Heart right ventricle (tissue), 16 donors: ENCODE results near the gene EMP2. TPM values are rescaled to one million over a fixed set of nuclear protein-coding genes. Genes with fewer than 3 reads are reported as not detected.
"Not testable (repeated sequence)": the region's sequence is repeated elsewhere in the genome, so short reads cannot be mapped to it uniquely, and the experiment has no call there.

Experiments
- ATAC-seq, 8 donors: fragments of 200-7000 bp; cut with Tn5 transposase; one replicate each; pipeline ENCODE4 v1.9.1; 2020; ENCODE audit warnings: mild to moderate bottlenecking in 8 of 8, moderate library complexity in 8 of 8, moderate number of reproducible peaks in 1 of 8
- DNase-seq, 2 donors: peaks; one replicate each; pipeline ENCODE4 v3.0.0-alpha.2; 2020
- H3K27ac ChIP-seq, 10 donors: fragments of 200-600 bp; sonication (generic) in 2 of 10; one replicate each; pipeline versions ENCODE4 v1.5.0 to v1.8.0; 2020 to 2022; ENCODE audit warnings: mild to moderate bottlenecking in 3 of 10
- H3K27me3 ChIP-seq, 7 donors: fragments of 200-600 bp; one replicate each; pipeline ENCODE4 v1.8.0; 2021 to 2022; ENCODE audit warnings: mild to moderate bottlenecking in 2 of 7
- H3K36me3 ChIP-seq, 9 donors: fragments of 200-600 bp; sonication (generic) in 1 of 9; one replicate each; pipeline versions ENCODE4 v1.5.0 to v1.8.0; 2020 to 2022; ENCODE audit warnings: mild to moderate bottlenecking in 2 of 9
- H3K4me1 ChIP-seq, 9 donors: fragments of 200-600 bp; sonication (generic) in 1 of 9; one replicate each; pipeline versions ENCODE4 v1.5.0 to v1.8.0; 2020 to 2022; ENCODE audit warnings: mild to moderate bottlenecking in 4 of 9
- H3K4me3 ChIP-seq, 10 donors: fragments of 200-600 bp; sonication (generic) in 2 of 10; one replicate each; pipeline versions ENCODE4 v1.5.0 to v1.8.0; 2020 to 2022; ENCODE audit warnings: mild to moderate bottlenecking in 7 of 10, moderate library complexity in 2 of 10
- H3K9me3 ChIP-seq, 11 donors: fragments of 200-600 bp in 10 of 11; sonication (generic) in 2 of 11; one replicate each; pipeline versions ENCODE4 v1.5.0 to v1.8.0; 2013 to 2022; ENCODE audit warnings: mild to moderate bottlenecking in 2 of 11, control low read depth in 1 of 11, moderate library complexity in 1 of 11
- CTCF ChIP-seq, 9 donors: fragments of 200-600 bp; sonication (generic) in 2 of 9; IDR thresholded peaks; one replicate each; pipeline versions ENCODE4 v1.5.0 to v1.8.0; 2021 to 2022; ENCODE audit warnings: antibody characterized with exemption in 9 of 9, mild to moderate bottlenecking in 5 of 9, moderate library complexity in 1 of 9
- WGBS, 2 donors: extraction: QIAGEN DNeasy Blood & Tissue Kit; methylation state at CpG; one replicate each; pipeline ENCODE4 v1.1.7; 2013; ENCODE audit warnings: inconsistent platforms in 1 of 2; 5-methylcytosine and 5-hydroxymethylcytosine counted together
- intact Hi-C, 10 donors: fragments of 100-400 bp; cut with DNase I; formaldehyde crosslinking; loops; one replicate each; pipeline versions ENCODE4 v1.11.1 to v1.14.2; 2022
- polyA plus RNA-seq, 2 donors: library from polyadenylated mRNA; stranded (reverse); fragments of 200-250 nt; gene quantifications; one replicate each; pipeline ENCODE4 v1.2.3, GENCODE V29; 2013
- total RNA-seq, 10 donors: library from RNA; stranded (reverse); fragmentation: NEBNext Ultra II Directional in 3 of 10; extraction: Animal tissue kit (Norgen Biotek cat#: 25700) in 3 of 10; gene quantifications; one replicate each; pipeline versions ENCODE4 v1.2.1 to v1.2.4, GENCODE V29; 2021 to 2023
- donor health status: Arrhythmogenic right ventricular cardiomyopathy.
- donor health status: ischemic (EF 13 %, LVEDD 7.1; RV severe dilation, severe dysfunction).
- donor health status: healthy with polysubstance abuse.
- donor health status: DM: no; HTN: yes; CAD: no.
- donor health status: DM: no; HTN: no; CAD: no.
- donor health status: ischemic (EF 25% LVEDD 6.9; RV normal size, moderate dysfunction).
- donor health status: ischemic (EF 25% LVEDD 5.7; RV mildly dilated, moderate dysfunction).
- donor health status: healthy.
- donor health status: DM: yes; HTN: yes; CAD: no.
- donor health status: Ischemic cardiomyopathy.
- donor health status: ischemic (EF 35%, LVEDD 5.7; RV mildly dilated, moderate dysfunction).
- donor health status: nonischemic (EF 11% LVEDD 7.7; RV severe dilation, severe dysfunction).
- donor health status: DM: yes; HTN: yes; CAD: no.
- donor health status: PGD.
- donor health status: ischemic (EF 29% LVEDD 5.4; RV normal size, mild dysfunction).
- donor health status: nonischemic (EF 23%, LVEDD 6.1; RV moderate dilation, normal function).

The EMP2 gene
- total and polyA plus RNA-seq, 12 donors, result 36.1 to 108 (median 58.6) TPM

- no peaks in the 10 kb centered on the region for H3K27me3 ChIP-seq
- intact Hi-C loops, result loop anchor here in 1 of 10 donors (10.0 kb wide), 1 partner anchor 100 kb away; no protein-coding TSS in a partner anchor
- 87 to 93% methylated on average over 6 of the region's 6 CpGs for WGBS, 2 donors
These were observed 44.1 kb upstream of the EMP2 start for GRCh38 chr16:10624527-10624926.

GRCh38 chr16:10623059-10623458 lies 42.7 kb upstream of the EMP2 start:
- DNase-seq (no peak), ATAC-seq (no peak)
- WGBS, 2 donors, result 82 to 85% methylated on average over 3 of the region's 3 CpGs
- Histone ChIP-seq H3K36me3 (no peaks in the 10 kb centered on the region), H3K4me1 (peaks cover 0 to 27% (median 15%) of the 10 kb centered on the region in 9 donors), H3K4me3 (no peak overlapping the region), H3K27me3 (no peaks in the 10 kb centered on the region), H3K9me3 (no peaks in the 10 kb centered on the region), H3K27ac (peak overlapping the region in 4 of 10 donors; percentile 46 to 80 (median 64))
- TF ChIP-seq CTCF (IDR thresholded peaks at IDR 0.05), result no peak
- intact Hi-C loops, result loop anchor here in 1 of 10 donors (10.0 kb wide), 1 partner anchor 98 kb away; no protein-coding TSS in a partner anchor

More at GRCh38 chr16:10624527-10624926, 44.1 kb upstream of the EMP2 start:
- H3K4me1 ChIP-seq, result peaks cover 0 to 12% (median 5%) of the 10 kb centered on the region in 9 donors
- no peak overlapping the region for H3K27ac ChIP-seq
- TF ChIP-seq CTCF (IDR thresholded peaks at IDR 0.05), result no peak
- no peak overlapping the region for H3K4me3 ChIP-seq
- DNase-seq, result no peak
- H3K36me3 ChIP-seq, result no peaks in the 10 kb centered on the region
- ATAC-seq, result no peak
- H3K9me3 ChIP-seq, result no peaks in the 10 kb centered on the region

GRCh38 chr16:10622036-10622921 lies 41.9 kb upstream of the EMP2 start:
- H3K9me3 ChIP-seq, result no peaks in the 10 kb centered on the region
- peak overlapping the region in 8 of 10 donors; percentile 31 to 80 (median 48) for H3K27ac ChIP-seq
- no peaks in the 10 kb centered on the region for H3K36me3 ChIP-seq
- TF ChIP-seq CTCF (IDR thresholded peaks at IDR 0.05), result no peak
- 40 to 55% methylated on average over 19 of the region's 19 CpGs for WGBS, 2 donors
- H3K27me3 ChIP-seq, result no peaks in the 10 kb centered on the region
- H3K4me1 ChIP-seq, result peaks cover 4 to 34% (median 23%) of the 10 kb centered on the region in 9 donors
- H3K4me3 ChIP-seq, result peak overlapping the region in 1 of 10 donors; percentile 13
- peak in 7 of 8 donors; percentile 19 to 82 (median 59) for ATAC-seq
- peak; percentile 10 to 26 for DNase-seq
- intact Hi-C loops, result loop anchor here in 1 of 10 donors (10.0 kb wide), 1 partner anchor 97 kb away; no protein-coding TSS in a partner anchor

GRCh38 chr16:10621216-10621949 lies 41.0 kb upstream of the EMP2 start:
- not testable (repeated sequence) for DNase-seq, H3K9me3 ChIP-seq, H3K4me3 ChIP-seq, H3K36me3 ChIP-seq, H3K27me3 ChIP-seq, ATAC-seq
- H3K4me1 ChIP-seq, result peaks cover 10 to 43% (median 32%) of the 10 kb centered on the region in 9 donors
- H3K27ac ChIP-seq, result peak overlapping the region in 3 of 10 donors; percentile 50 to 80 (median 79)
- WGBS, 2 donors, result 86 to 88% methylated on average over 7 of the region's 7 CpGs
- intact Hi-C loops, result loop anchor here in 1 of 10 donors (10.0 kb wide), 1 partner anchor 97 kb away; no protein-coding TSS in a partner anchor
